NB4 (cell line): ENCODE data around the gene VPS39.
"Not testable (repeated sequence)": the region's sequence is repeated elsewhere in the genome, so short reads cannot be mapped to it uniquely, and the experiment has no call there.

Source experiments
- DNase-seq: peaks from one replicate; pipeline ENCODE4 v3.0.0; 2010; ENCODE audit warnings: low read depth
- H3K4me3 ChIP-seq: one replicate; pipeline ENCODE4 v1.5.1; 2011; ENCODE audit warnings: mild to moderate bottlenecking, low read depth, low read length, moderate library complexity
- CTCF ChIP-seq: IDR thresholded peaks from one replicate; pipeline ENCODE4 v1.5.1; 2012; ENCODE audit warnings: low read depth, low read length
- MAX ChIP-seq: IDR thresholded peaks from 2 replicates; pipeline ENCODE4 v1.6.1; 2011; ENCODE audit warnings: low read depth, low read length
- MYC ChIP-seq: IDR thresholded peaks from 2 replicates; pipeline ENCODE4 v1.6.1; 2011; ENCODE audit warnings: low read depth, low read length
- POLR2A ChIP-seq: IDR thresholded peaks from 2 replicates; pipeline ENCODE4 v1.6.1; 2011; ENCODE audit warnings: mild to moderate bottlenecking; ENCODE audit not compliant: insufficient read length; ENCODE audit errors: extremely low read depth

VPS39 gene

GRCh38 chr15:42231088-42231487 is 23.0 kb upstream of the VPS39 start:
- no peak overlapping the region for H3K4me3 ChIP-seq
- TF ChIP-seq CTCF, result no peak
- no peak for TF ChIP-seq MYC
- TF ChIP-seq MAX, result no peak
- TF ChIP-seq POLR2A, result no peak
- DNase-seq, result no peak

GRCh38 chr15:42228981-42229380 is 20.9 kb upstream of the VPS39 start:
- H3K4me3 ChIP-seq, DNase-seq: not testable (repeated sequence)

DNA sequence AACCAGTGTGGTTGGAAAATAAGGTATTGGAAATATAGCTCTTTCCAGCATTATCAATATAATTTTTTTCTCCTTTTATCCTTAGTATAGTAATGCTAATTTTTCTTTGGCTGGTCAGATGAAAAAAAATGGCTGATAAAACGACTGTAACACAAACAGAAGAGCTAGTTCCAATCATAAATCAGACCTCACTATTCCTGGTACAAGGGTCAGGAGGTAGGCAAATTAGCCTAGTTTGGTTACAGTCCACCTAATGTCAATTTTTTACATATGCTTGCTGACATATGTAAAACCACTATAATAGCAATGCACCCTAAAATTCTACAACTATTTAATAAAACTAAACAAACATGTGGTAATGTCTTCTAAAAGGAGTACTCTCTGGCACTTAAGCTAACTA is 19.9 kb upstream of the VPS39 start:
- DNase-seq, result no peak
- TF ChIP-seq MAX (no peak), CTCF (no peak)
- no peak overlapping the region for H3K4me3 ChIP-seq

GRCh38 chr15:42226648-42227047 is 18.5 kb upstream of the VPS39 start:
- no peak for TF ChIP-seq MAX
- no peak for TF ChIP-seq CTCF
- no peak for TF ChIP-seq POLR2A
- TF ChIP-seq MYC, result no peak
- DNase-seq, result no peak
- H3K4me3 ChIP-seq, result no peak overlapping the region

GRCh38 chr15:42220216-42220615 is 12.1 kb upstream of the VPS39 start:
- no peak for DNase-seq
- TF ChIP-seq MYC, result no peak
- H3K4me3 ChIP-seq, result no peak overlapping the region

GRCh38 chr15:42218953-42219592 is 11.0 kb upstream of the VPS39 start:
- H3K4me3 ChIP-seq, result no peak overlapping the region
- TF ChIP-seq CTCF, result no peak
- TF ChIP-seq MAX, result no peak
- no peak for TF ChIP-seq MYC
- TF ChIP-seq POLR2A, result no peak
- DNase-seq, result no peak

GRCh38 chr15:42217568-42217967 is 9.5 kb upstream of the VPS39 start:
- no peak overlapping the region for H3K4me3 ChIP-seq
- no peak for DNase-seq
- no peak for TF ChIP-seq CTCF
- TF ChIP-seq MYC, result no peak
- TF ChIP-seq MAX, result no peak
- no peak for TF ChIP-seq POLR2A
